OCI-LY3 (cell line): ENCODE measurements around the gene TRMT1L.

Source experiments
- CTCF ChIP-seq: fragments of 200-600, 300-600 bp; sonication (generic); IDR thresholded peaks from 2 replicates; pipeline ENCODE4 v1.5.1; 2014; ENCODE audit warnings: antibody characterized with exemption, low read length, low read depth
- EZH2phosphoT487 ChIP-seq: fragments of 200-600 bp; shearing (Covaris generic); IDR thresholded peaks from 2 replicates; pipeline ENCODE4 v1.6.1; 2018; ENCODE audit warnings: antibody characterized with exemption, mixed run types, low read depth

- TF ChIP-seq CTCF, result no peak
- no peak for TF ChIP-seq EZH2phosphoT487
Observed at GRCh38 chr1:185132534-185132933, 24.2 kb downstream of the TRMT1L start.
